HG03354 (cell line): ENCODE measurements around the gene CYP27A1.
"Not testable (repeated sequence)": the region's sequence is repeated elsewhere in the genome, so short reads cannot be mapped to it uniquely, and the experiment has no call there.

ENCODE experiments used
- ATAC-seq: cut with Tn5 transposase; IDR thresholded peaks from one replicate; pipeline ENCODE4 v1.9.1; 2021; ENCODE audit warnings: mild to moderate bottlenecking; ENCODE audit not compliant: unreplicated experiment, poor library complexity, severe bottlenecking

Gene CYP27A1

GRCh38 chr2:218827701-218828476 lies 45.9 kb downstream of the CYP27A1 start:
- no peak for ATAC-seq

GRCh38 chr2:218828477-218828778 lies 46.5 kb downstream of the CYP27A1 start:
- ATAC-seq: no peak

- ATAC-seq: no peak
Observed at GRCh38 chr2:218829868-218830451, 48.0 kb downstream of the CYP27A1 start.

GRCh38 chr2:218830526-218831306 lies 48.8 kb downstream of the CYP27A1 start:
- ATAC-seq: no peak

GRCh38 chr2:218831378-218831990 lies 49.5 kb downstream of the CYP27A1 start, which contains the start of gene PRKAG3:
TSS of gene PRKAG3 (minus strand) at chr2:218831803.
- ATAC-seq: no peak

- no peak for ATAC-seq
Observed at GRCh38 chr2:218832081-218832480, 50.1 kb downstream of the CYP27A1 start.

- ATAC-seq: no peak
Observed at GRCh38 chr2:218832520-218832919, 50.6 kb downstream of the CYP27A1 start.

- ATAC-seq: no peak
Observed at GRCh38 chr2:218833023-218833609, 51.2 kb downstream of the CYP27A1 start.

- no peak for ATAC-seq
Observed at GRCh38 chr2:218834685-218835084, 52.7 kb downstream of the CYP27A1 start.

- no peak for ATAC-seq
Observed at GRCh38 chr2:218837495-218837894, 55.5 kb downstream of the CYP27A1 start.

GRCh38 chr2:218839430-218839829 lies 57.5 kb downstream of the CYP27A1 start:
- ATAC-seq: no peak

- ATAC-seq: no peak
Observed at GRCh38 chr2:218839888-218840287, 57.9 kb downstream of the CYP27A1 start.

- not testable (repeated sequence) for ATAC-seq
Observed at GRCh38 chr2:218844334-218844733, 62.4 kb downstream of the CYP27A1 start.

GRCh38 chr2:218846963-218847362 lies 65.0 kb downstream of the CYP27A1 start:
- ATAC-seq: not testable (repeated sequence)

- no peak for ATAC-seq
Observed at GRCh38 chr2:218849721-218850120, 67.8 kb downstream of the CYP27A1 start.

- ATAC-seq: no peak
Observed at GRCh38 chr2:218850796-218851195, 68.8 kb downstream of the CYP27A1 start.

- no peak for ATAC-seq
Observed at GRCh38 chr2:218851286-218851685, 69.3 kb downstream of the CYP27A1 start.

GRCh38 chr2:218852911-218853667 lies 71.1 kb downstream of the CYP27A1 start:
- ATAC-seq: no peak

- no peak for ATAC-seq
Observed at GRCh38 chr2:218853766-218854165, 71.8 kb downstream of the CYP27A1 start.
